Endothelial cell (in vitro differentiated cells): Measurements from ENCODE around the gene PTCD1. TPM values are rescaled to one million over a fixed set of nuclear protein-coding genes. Genes with fewer than 3 reads are reported as not detected.
"Not testable (repeated sequence)": the region's sequence is repeated elsewhere in the genome, so short reads cannot be mapped to it uniquely, and the experiment has no call there.

Experiments
- DNase-seq: peaks from one replicate; pipeline ENCODE4 v3.0.0; 2021; ENCODE audit warnings: low spot score
- H3K27ac Mint-ChIP-seq: one replicate; pipeline ENCODE4 v1.8.0; 2021; ENCODE audit warnings: mixed read lengths, inconsistent platforms; ENCODE audit not compliant: unreplicated experiment
- H3K27me3 Mint-ChIP-seq: one replicate; pipeline ENCODE4 v1.8.0; 2021; ENCODE audit warnings: mild to moderate bottlenecking, moderate library complexity, mixed read lengths, inconsistent platforms; ENCODE audit not compliant: unreplicated experiment
- H3K36me3 Mint-ChIP-seq: one replicate; pipeline ENCODE4 v1.8.0; 2021; ENCODE audit warnings: mild to moderate bottlenecking, low read depth, mixed read lengths, inconsistent platforms; ENCODE audit not compliant: unreplicated experiment
- H3K4me1 Mint-ChIP-seq: one replicate; pipeline ENCODE4 v1.8.0; 2021; ENCODE audit warnings: mild to moderate bottlenecking, mixed read lengths, inconsistent platforms; ENCODE audit not compliant: unreplicated experiment
- H3K4me3 Mint-ChIP-seq: one replicate; pipeline ENCODE4 v1.8.0; 2021; ENCODE audit warnings: mild to moderate bottlenecking, mixed read lengths, inconsistent platforms; ENCODE audit not compliant: unreplicated experiment
- H3K9me3 Mint-ChIP-seq: one replicate; pipeline ENCODE4 v1.8.0; 2021; ENCODE audit warnings: mixed read lengths, inconsistent platforms; ENCODE audit not compliant: unreplicated experiment
- total RNA-seq: library from RNA; stranded (reverse); fragmentation: NEBNext Ultra II Directional; extraction: Animal tissue kit (Norgen Biotek cat#: 25700); gene quantifications from one replicate; pipeline ENCODE4 v1.2.1, GENCODE V29; 2021; ENCODE audit not compliant: unreplicated experiment
- TF ChIP-seq, protein P1 (sequence below): fragments of 200-600 bp; sonication (generic); IDR thresholded peaks from one replicate; pipeline ENCODE4 v1.5.0; 2021; ENCODE audit warnings: antibody characterized with exemption; ENCODE audit not compliant: unreplicated experiment

The PTCD1 gene
- total RNA-seq, 1 donor from 2014 or later = 7.1 TPM

DNA sequence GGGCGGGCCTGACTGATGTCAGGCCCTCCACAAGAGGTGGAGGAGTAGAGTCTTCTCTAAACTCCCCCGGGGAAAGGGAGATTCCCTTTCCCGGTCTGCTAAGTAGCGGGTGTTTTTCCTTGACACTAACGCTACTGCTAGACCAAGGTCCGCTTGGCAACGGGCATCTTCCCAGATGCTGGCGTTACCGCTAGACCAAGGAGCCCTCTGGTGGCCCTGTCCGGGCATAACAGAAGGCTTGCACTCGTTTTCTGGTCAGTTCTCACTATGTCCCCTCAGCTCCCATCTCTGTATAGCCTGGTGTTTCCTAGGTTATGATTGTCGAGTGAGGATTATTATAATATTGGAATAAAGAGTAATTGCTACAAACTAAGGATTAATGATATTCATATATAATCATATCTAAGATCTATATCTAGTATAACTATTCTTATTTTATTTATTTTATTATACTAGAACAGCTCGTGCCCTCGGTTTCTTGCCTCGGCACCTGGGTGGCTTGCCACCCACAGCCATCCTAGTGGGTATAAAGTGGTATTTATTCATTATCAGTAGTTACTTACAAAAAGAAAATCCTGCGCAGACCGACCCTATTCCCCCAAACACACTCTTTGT is 23.0 kb downstream of the PTCD1 start:
- Mint-ChIP-seq H3K36me3 (peaks cover 61% of the 10 kb centered on the region), H3K4me3 (peak overlapping the region; percentile 29), H3K27ac (peak overlapping the region; percentile 58)
- H3K9me3 Mint-ChIP-seq, H3K27me3 Mint-ChIP-seq, H3K4me1 Mint-ChIP-seq: not testable (repeated sequence)
- TF ChIP-seq, protein P1, sequence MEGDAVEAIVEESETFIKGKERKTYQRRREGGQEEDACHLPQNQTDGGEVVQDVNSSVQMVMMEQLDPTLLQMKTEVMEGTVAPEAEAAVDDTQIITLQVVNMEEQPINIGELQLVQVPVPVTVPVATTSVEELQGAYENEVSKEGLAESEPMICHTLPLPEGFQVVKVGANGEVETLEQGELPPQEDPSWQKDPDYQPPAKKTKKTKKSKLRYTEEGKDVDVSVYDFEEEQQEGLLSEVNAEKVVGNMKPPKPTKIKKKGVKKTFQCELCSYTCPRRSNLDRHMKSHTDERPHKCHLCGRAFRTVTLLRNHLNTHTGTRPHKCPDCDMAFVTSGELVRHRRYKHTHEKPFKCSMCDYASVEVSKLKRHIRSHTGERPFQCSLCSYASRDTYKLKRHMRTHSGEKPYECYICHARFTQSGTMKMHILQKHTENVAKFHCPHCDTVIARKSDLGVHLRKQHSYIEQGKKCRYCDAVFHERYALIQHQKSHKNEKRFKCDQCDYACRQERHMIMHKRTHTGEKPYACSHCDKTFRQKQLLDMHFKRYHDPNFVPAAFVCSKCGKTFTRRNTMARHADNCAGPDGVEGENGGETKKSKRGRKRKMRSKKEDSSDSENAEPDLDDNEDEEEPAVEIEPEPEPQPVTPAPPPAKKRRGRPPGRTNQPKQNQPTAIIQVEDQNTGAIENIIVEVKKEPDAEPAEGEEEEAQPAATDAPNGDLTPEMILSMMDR = peak; percentile 54
- peak; percentile 75 for DNase-seq

- peaks cover 44% of the 10 kb centered on the region for H3K36me3 Mint-ChIP-seq
- H3K4me3 Mint-ChIP-seq = peak overlapping the region; percentile 99
- no peak for DNase-seq
- peaks cover 35% of the 10 kb centered on the region for H3K4me1 Mint-ChIP-seq
- TF ChIP-seq, protein P1 = no peak
- H3K9me3 Mint-ChIP-seq = no peaks in the 10 kb centered on the region
- H3K27ac Mint-ChIP-seq = peak overlapping the region; percentile 100
- H3K27me3 Mint-ChIP-seq = peaks cover 29% of the 10 kb centered on the region
Observed at GRCh38 chr7:99410635-99411034, 28.0 kb downstream of the PTCD1 start.

- peak overlapping the region; percentile 100 for H3K27ac Mint-ChIP-seq
- peaks cover 38% of the 10 kb centered on the region for H3K36me3 Mint-ChIP-seq
- H3K4me3 Mint-ChIP-seq = peak overlapping the region; percentile 99
- H3K9me3 Mint-ChIP-seq = no peaks in the 10 kb centered on the region
- DNase-seq = no peak
- peaks cover 35% of the 10 kb centered on the region for H3K4me1 Mint-ChIP-seq
- TF ChIP-seq, protein P1 = no peak
- H3K27me3 Mint-ChIP-seq = peaks cover 29% of the 10 kb centered on the region
Observed at GRCh38 chr7:99409806-99410205, 28.8 kb downstream of the PTCD1 start.

DNA sequence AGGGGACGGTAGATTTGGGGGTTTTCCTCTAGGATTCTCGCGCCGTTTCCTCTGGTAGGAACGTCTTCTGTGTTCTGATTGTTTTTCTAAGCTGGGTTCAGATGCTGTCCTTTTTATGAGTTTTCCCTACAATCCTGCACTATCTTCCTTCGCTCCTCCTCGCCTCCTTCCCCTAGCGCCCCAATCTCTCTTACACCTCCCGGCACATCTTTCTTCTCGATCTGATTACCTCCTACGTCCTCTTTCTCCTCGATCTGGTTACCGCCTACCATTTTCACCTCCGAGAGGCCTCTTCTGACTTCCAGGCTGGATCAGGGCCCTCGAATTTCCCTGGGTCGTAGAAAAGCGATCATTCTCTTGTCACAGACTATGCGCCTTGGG is 29.4 kb downstream of the PTCD1 start:
- DNase-seq = no peak
- Mint-ChIP-seq H3K9me3 (no peaks in the 10 kb centered on the region), H3K4me3 (peak overlapping the region; percentile 99), H3K27ac (peak overlapping the region; percentile 100), H3K36me3 (peaks cover 42% of the 10 kb centered on the region), H3K27me3 (peaks cover 31% of the 10 kb centered on the region), H3K4me1 (peaks cover 35% of the 10 kb centered on the region)
- TF ChIP-seq, protein P1 = no peak

DNA sequence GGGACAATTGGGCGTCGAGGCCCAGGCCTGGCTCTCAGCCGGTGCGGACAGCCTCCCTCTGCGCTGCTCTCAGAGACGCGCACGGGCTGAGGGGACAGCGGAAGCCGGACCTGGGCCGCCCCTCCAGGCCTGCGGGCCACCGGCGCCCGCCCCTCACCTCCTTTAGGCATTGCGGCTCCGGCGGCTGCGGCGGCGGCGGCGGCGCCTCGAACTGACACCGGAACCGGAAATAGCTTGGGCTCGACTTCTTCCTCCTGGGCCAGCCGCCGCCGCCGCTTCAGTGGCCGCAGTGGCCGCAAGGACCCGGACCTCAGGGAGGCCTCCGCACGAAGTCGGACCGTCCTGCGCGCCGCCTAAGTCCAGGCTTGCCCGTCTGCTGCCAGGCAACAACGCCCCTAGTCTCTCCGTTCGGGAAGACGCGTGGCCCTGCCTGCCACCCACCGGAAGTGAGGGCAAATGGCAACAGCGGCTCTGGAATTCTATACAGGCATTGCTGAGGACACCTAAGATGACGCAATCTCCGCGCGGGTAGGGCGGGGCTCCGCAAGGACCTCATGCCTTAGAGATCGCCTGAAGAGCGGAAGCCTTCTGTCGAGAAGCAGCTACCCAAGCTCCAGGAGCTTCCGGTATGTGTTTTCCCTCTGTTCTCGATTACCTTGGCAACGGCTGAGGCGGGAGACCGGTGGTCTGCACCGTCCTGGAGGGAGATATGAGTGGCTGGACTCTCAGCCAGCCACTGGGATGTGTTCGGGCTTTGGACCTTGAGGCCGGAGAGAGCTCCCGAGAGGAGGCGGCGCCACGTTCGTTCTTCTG is 30.0 kb downstream of the PTCD1 start, which contains the start of the genes BUD31 and PDAP1:
Gene BUD31, plus strand, starts transcription at position 591 of the 813 bp plus-strand sequence. CDS start 2,124 bp downstream, outside the sequence.
Gene PDAP1, minus strand, starts transcription at position 219 of the 813 bp plus-strand sequence. Its CDS starts 49 bp downstream, at position 170.
- DNase-seq = peak; percentile 86
- no peaks in the 10 kb centered on the region for H3K9me3 Mint-ChIP-seq
- peaks cover 48% of the 10 kb centered on the region for H3K36me3 Mint-ChIP-seq
- peak within 1 kb of the TSS; percentile 99 for H3K4me3 Mint-ChIP-seq
- H3K4me1 Mint-ChIP-seq = peaks cover 35% of the 10 kb centered on the region
- TF ChIP-seq, protein P1 = no peak
- peaks cover 35% of the 10 kb centered on the region for H3K27me3 Mint-ChIP-seq
- peak within 1 kb of the TSS; percentile 100 for H3K27ac Mint-ChIP-seq
